ENCODE results near the gene MRPL32. TPM values are rescaled to one million over a fixed set of nuclear protein-coding genes. Genes with fewer than 3 reads are reported as not detected.

The MRPL32 gene
- total RNA-seq, 1 experiment from 2014 or later: 61.6 TPM

DNA sequence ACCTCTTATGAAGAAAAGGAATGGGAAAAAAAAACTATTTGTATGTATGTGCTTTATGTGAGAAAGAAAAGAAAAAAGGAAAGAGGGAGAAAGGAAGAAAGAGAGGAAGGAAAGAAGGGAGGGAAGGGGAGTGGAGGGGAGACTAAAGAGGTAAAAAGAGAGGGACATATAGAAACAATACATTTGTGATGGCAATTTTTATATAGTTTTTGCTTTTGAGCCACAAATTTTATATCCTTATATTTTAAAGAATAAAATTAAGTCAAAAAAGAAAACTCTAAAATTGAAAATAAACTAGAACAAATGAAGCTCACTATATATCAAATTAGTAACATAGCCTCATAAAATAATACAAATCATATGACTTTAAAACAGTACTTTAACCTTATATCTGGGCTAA lies 31.3 kb upstream of the MRPL32 start:
- no TSS peak for BruUV-seq (replicated peaks)
- H3K36me3 Mint-ChIP-seq (ENCODE audit: insufficient read depth, unreplicated experiment): no peaks in the 10 kb centered on the region

DNA sequence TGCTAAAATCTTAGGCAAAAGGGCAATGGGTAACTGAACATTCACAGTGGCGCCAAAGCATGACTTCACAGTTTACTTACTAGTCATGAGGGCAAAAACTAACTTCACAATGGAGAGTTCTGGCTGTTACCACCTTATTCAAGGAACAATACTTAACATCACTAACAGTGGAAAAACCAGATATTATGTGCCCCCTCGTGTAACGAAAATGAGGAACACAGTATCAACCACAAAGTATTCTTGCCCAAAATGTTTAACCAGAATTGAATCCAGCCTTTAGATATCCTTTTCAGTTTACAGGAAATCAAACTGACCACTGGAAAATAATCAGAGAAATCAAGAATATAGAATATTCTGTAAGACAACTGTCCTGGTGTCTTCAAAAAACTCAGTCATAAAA lies 29.8 kb upstream of the MRPL32 start:
- no peaks in the 10 kb centered on the region for H3K36me3 ChIP-seq (ENCODE audit: control insufficient read depth, insufficient read depth, low read length)
- Mint-ChIP-seq H3K9me3 (ENCODE audit: unreplicated experiment) (no peaks in the 10 kb centered on the region), H3K27ac (ENCODE audit: unreplicated experiment) (no peak overlapping the region), H3K27me3 (ENCODE audit: insufficient read depth, unreplicated experiment) (peaks cover 14% of the 10 kb centered on the region), H3K4me1 (ENCODE audit: low read depth, unreplicated experiment) (no peaks in the 10 kb centered on the region), H3K4me3 (ENCODE audit: unreplicated experiment) (no peak overlapping the region), H3K36me3 (ENCODE audit: insufficient read depth, unreplicated experiment) (no peaks in the 10 kb centered on the region)
- BruUV-seq (replicated peaks): no TSS peak
- CTCF ChIA-PET: no interaction called here
- DNase-seq: no peak
- no peaks in the 10 kb centered on the region for H3K27me3 ChIP-seq (replicated peaks; ENCODE audit: control insufficient read depth, insufficient read depth, low read length)
- H3K4me1 ChIP-seq: no peaks in the 10 kb centered on the region
- POLR2A ChIA-PET: no interaction called here
- TF ChIP-seq, protein P1, sequence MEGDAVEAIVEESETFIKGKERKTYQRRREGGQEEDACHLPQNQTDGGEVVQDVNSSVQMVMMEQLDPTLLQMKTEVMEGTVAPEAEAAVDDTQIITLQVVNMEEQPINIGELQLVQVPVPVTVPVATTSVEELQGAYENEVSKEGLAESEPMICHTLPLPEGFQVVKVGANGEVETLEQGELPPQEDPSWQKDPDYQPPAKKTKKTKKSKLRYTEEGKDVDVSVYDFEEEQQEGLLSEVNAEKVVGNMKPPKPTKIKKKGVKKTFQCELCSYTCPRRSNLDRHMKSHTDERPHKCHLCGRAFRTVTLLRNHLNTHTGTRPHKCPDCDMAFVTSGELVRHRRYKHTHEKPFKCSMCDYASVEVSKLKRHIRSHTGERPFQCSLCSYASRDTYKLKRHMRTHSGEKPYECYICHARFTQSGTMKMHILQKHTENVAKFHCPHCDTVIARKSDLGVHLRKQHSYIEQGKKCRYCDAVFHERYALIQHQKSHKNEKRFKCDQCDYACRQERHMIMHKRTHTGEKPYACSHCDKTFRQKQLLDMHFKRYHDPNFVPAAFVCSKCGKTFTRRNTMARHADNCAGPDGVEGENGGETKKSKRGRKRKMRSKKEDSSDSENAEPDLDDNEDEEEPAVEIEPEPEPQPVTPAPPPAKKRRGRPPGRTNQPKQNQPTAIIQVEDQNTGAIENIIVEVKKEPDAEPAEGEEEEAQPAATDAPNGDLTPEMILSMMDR (IDR thresholded peaks at IDR 0.05; ENCODE audit: insufficient read depth in 1 of 2, low read depth in 1 of 2, low read length in 1 of 2, severe bottlenecking in 1 of 2, unreplicated experiment in 1 of 2): no peak
- no peak overlapping the region for H3K4me3 ChIP-seq (ENCODE audit: low read depth, low read length)
- H3K9me3 ChIP-seq: no peaks in the 10 kb centered on the region
- intact Hi-C loops (cut with micrococcal nuclease; ENCODE audit: unreplicated experiment): no loop called here

More for the DNA sequence above, 31.3 kb upstream of the MRPL32 start:
- H3K36me3 ChIP-seq (ENCODE audit: control insufficient read depth, insufficient read depth, low read length): no peaks in the 10 kb centered on the region
- Mint-ChIP-seq H3K27ac (ENCODE audit: unreplicated experiment) (no peak overlapping the region), H3K9me3 (ENCODE audit: unreplicated experiment) (peaks cover 7% of the 10 kb centered on the region), H3K27me3 (ENCODE audit: insufficient read depth, unreplicated experiment) (peaks cover 20% of the 10 kb centered on the region), H3K4me3 (ENCODE audit: unreplicated experiment) (no peak overlapping the region), H3K4me1 (ENCODE audit: low read depth, unreplicated experiment) (no peaks in the 10 kb centered on the region)
- ChIA-PET POLR2A (no interaction called here), CTCF (no interaction called here)
- no peak overlapping the region for H3K4me3 ChIP-seq (ENCODE audit: low read depth, low read length)
- H3K27me3 ChIP-seq (replicated peaks; ENCODE audit: control insufficient read depth, insufficient read depth, low read length): no peaks in the 10 kb centered on the region
- intact Hi-C loops (cut with micrococcal nuclease; ENCODE audit: unreplicated experiment): no loop called here
- H3K9me3 ChIP-seq: no peaks in the 10 kb centered on the region
- H3K4me1 ChIP-seq: no peaks in the 10 kb centered on the region
- TF ChIP-seq, protein P1 (IDR thresholded peaks at IDR 0.05; ENCODE audit: insufficient read depth in 1 of 2, low read depth in 1 of 2, low read length in 1 of 2, severe bottlenecking in 1 of 2, unreplicated experiment in 1 of 2): no peak
- no peak for DNase-seq

DNA sequence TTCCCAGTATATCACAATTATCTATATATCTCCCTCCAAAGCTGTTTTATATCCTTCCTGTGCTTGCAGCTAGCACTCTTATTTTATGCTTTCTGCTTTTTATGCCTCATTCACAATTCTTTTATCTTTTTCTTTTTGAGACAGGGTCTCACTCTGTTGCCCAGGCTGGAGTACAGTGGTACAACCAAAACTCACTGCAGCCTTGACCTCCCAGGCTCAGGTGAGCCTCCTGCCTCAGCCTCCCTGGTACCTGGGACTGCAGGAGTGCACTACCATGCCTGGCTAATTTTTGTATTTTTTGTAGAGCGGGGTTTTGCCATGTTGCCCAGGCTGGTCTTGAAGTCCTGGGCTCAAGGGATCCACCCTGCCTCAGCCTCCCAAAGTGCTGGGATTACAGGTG lies 26.0 kb upstream of the MRPL32 start:
- no TSS peak for BruUV-seq (replicated peaks)
- 0 out of 2 replicates have a peak, but pooled peaks cover 8% of the 10 kb centered on the region for H3K4me1 ChIP-seq
- DNase-seq: no peak
- H3K36me3 ChIP-seq (ENCODE audit: control insufficient read depth, insufficient read depth, low read length): no peaks in the 10 kb centered on the region
- Mint-ChIP-seq H3K27me3 (ENCODE audit: insufficient read depth, unreplicated experiment) (peaks cover 3% of the 10 kb centered on the region), H3K27ac (ENCODE audit: unreplicated experiment) (no peak overlapping the region), H3K9me3 (ENCODE audit: unreplicated experiment) (no peaks in the 10 kb centered on the region), H3K4me3 (ENCODE audit: unreplicated experiment) (no peak overlapping the region), H3K36me3 (ENCODE audit: insufficient read depth, unreplicated experiment) (no peaks in the 10 kb centered on the region), H3K4me1 (ENCODE audit: low read depth, unreplicated experiment) (peaks cover 12% of the 10 kb centered on the region)
- ChIA-PET CTCF (no interaction called here), POLR2A (no interaction called here)
- H3K9me3 ChIP-seq: no peaks in the 10 kb centered on the region
- no peak overlapping the region for H3K4me3 ChIP-seq (ENCODE audit: low read depth, low read length)
- intact Hi-C loops (cut with micrococcal nuclease; ENCODE audit: unreplicated experiment): no loop called here
- TF ChIP-seq, protein P1 (IDR thresholded peaks at IDR 0.05; ENCODE audit: insufficient read depth in 1 of 2, low read depth in 1 of 2, low read length in 1 of 2, severe bottlenecking in 1 of 2, unreplicated experiment in 1 of 2): no peak
- no peaks in the 10 kb centered on the region for H3K27me3 ChIP-seq (replicated peaks; ENCODE audit: control insufficient read depth, insufficient read depth, low read length)

Measured in Caco-2 (cell line).